HG03442 (cell line): ENCODE measurements around the gene SAMD11.
A peak's percentile ranks its signal among the peaks of the same experiment; 100 is the strongest.
"Not testable (repeated sequence)": the region's sequence is repeated elsewhere in the genome, so short reads cannot be mapped to it uniquely, and the experiment has no call there.

Experiments
- ATAC-seq: cut with Tn5 transposase; IDR thresholded peaks from one replicate; pipeline ENCODE4 v1.9.1; 2021; ENCODE audit warnings: mild to moderate bottlenecking, moderate library complexity; ENCODE audit not compliant: unreplicated experiment

Gene SAMD11

GRCh38 chr1:942864-943533 lies 19.3 kb downstream of the SAMD11 start:
- no peak for ATAC-seq

GRCh38 chr1:943545-944340 lies 20.0 kb downstream of the SAMD11 start:
- ATAC-seq: no peak

GRCh38 chr1:944341-945325 lies 20.9 kb downstream of the SAMD11 start:
- ATAC-seq: no peak

- ATAC-seq: no peak
These were observed 22.2 kb downstream of the SAMD11 start for GRCh38 chr1:945688-946556.

- not testable (repeated sequence) for ATAC-seq
These were observed 23.1 kb downstream of the SAMD11 start for GRCh38 chr1:946811-947210.

GRCh38 chr1:947958-948357 lies 24.2 kb downstream of the SAMD11 start:
- ATAC-seq: no peak

GRCh38 chr1:950268-950667 lies 26.5 kb downstream of the SAMD11 start:
- ATAC-seq: no peak

GRCh38 chr1:950881-951280 lies 27.2 kb downstream of the SAMD11 start:
- ATAC-seq: no peak

GRCh38 chr1:951364-951763 lies 27.6 kb downstream of the SAMD11 start:
- no peak for ATAC-seq

GRCh38 chr1:952201-952600 lies 28.5 kb downstream of the SAMD11 start:
- no peak for ATAC-seq

- ATAC-seq: no peak
These were observed 28.9 kb downstream of the SAMD11 start for GRCh38 chr1:952603-953002.

- no peak for ATAC-seq
These were observed 30.0 kb downstream of the SAMD11 start for GRCh38 chr1:953524-954320.

GRCh38 chr1:954927-955326 lies 31.2 kb downstream of the SAMD11 start:
- no peak for ATAC-seq

GRCh38 chr1:955474-955873 lies 31.8 kb downstream of the SAMD11 start:
- ATAC-seq: no peak

GRCh38 chr1:956636-957035 lies 32.9 kb downstream of the SAMD11 start:
- no peak for ATAC-seq

- peak; percentile 69 for ATAC-seq
These were observed 35.4 kb downstream of the SAMD11 start, which contains the start of gene NOC2L for GRCh38 chr1:958823-959730. TSS of gene NOC2L (minus strand) at chr1:959256. CDS start at chr1:959240, 16 bp downstream.

- ATAC-seq: no peak
These were observed 36.1 kb downstream of the SAMD11 start for GRCh38 chr1:959731-960362.
